Endodermal cell (in vitro differentiated cells): ENCODE results near the gene TCF7. TPM values are rescaled to one million over a fixed set of nuclear protein-coding genes. Genes with fewer than 3 reads are reported as not detected.

Experiments used
- DNase-seq: peaks from one replicate; pipeline ENCODE4 v3.0.0-alpha.2; 2017
- H3K27ac ChIP-seq: 2 replicates; pipeline ENCODE4 v1.5.1; 2013; ENCODE audit warnings: mild to moderate bottlenecking, low read depth, low read length, moderate library complexity
- H3K27me3 ChIP-seq: 2 replicates; pipeline ENCODE4 v1.6.1; 2013; ENCODE audit warnings: mild to moderate bottlenecking, low read length, moderate library complexity; ENCODE audit not compliant: insufficient read depth, control insufficient read depth, poor library complexity, severe bottlenecking
- H3K36me3 ChIP-seq: 2 replicates; pipeline ENCODE4 v1.7.0; 2013; ENCODE audit warnings: mild to moderate bottlenecking, low read length, moderate library complexity; ENCODE audit not compliant: control insufficient read depth, insufficient read depth
- H3K4me1 ChIP-seq: one replicate; pipeline ENCODE4 v1.7.0; 2013; ENCODE audit warnings: low read length; ENCODE audit not compliant: control insufficient read depth, insufficient read depth
- H3K4me3 ChIP-seq: 2 replicates; pipeline ENCODE4 v1.5.1; 2013; ENCODE audit warnings: mild to moderate bottlenecking, low read length, moderate library complexity
- H3K9ac ChIP-seq: 2 replicates; pipeline ENCODE4 v1.6.1; 2013; ENCODE audit warnings: mild to moderate bottlenecking, low read length, moderate library complexity; ENCODE audit not compliant: poor library complexity, severe bottlenecking; ENCODE audit errors: extremely low read depth
- H3K9me3 ChIP-seq: 2 replicates; pipeline ENCODE4 v1.6.1; 2013; ENCODE audit warnings: mild to moderate bottlenecking, low read length, moderate library complexity; ENCODE audit not compliant: control insufficient read depth
- H3K27ac Mint-ChIP-seq: 2 replicates; pipeline ENCODE4 v1.8.0; 2020; ENCODE audit warnings: mixed read lengths
- H3K27me3 Mint-ChIP-seq: 2 replicates; pipeline ENCODE4 v1.8.0; 2021; ENCODE audit warnings: mild to moderate bottlenecking, mixed read lengths; ENCODE audit not compliant: insufficient read depth
- H3K36me3 Mint-ChIP-seq: 2 replicates; pipeline ENCODE4 v1.8.0; 2020; ENCODE audit warnings: low read depth, mixed read lengths
- H3K4me1 Mint-ChIP-seq: 2 replicates; pipeline ENCODE4 v1.8.0; 2020; ENCODE audit warnings: mixed read lengths
- H3K4me3 Mint-ChIP-seq: 2 replicates; pipeline ENCODE4 v1.8.0; 2020; ENCODE audit warnings: mild to moderate bottlenecking, moderate library complexity, mixed read lengths
- H3K9me3 Mint-ChIP-seq: 2 replicates; pipeline ENCODE4 v1.8.0; 2020; ENCODE audit warnings: mild to moderate bottlenecking, mixed read lengths
- WGBS, 2 experiments: methylation state at CpG; one replicate each; pipeline versions ENCODE4 v1.1.5 to v1.1.7; 2013; ENCODE audit warnings: missing lambda C conversion rate in 2 of 2, mixed read lengths in 1 of 2; ENCODE audit not compliant: insufficient coverage in 1 of 2, insufficient read length in 1 of 2; 5-methylcytosine and 5-hydroxymethylcytosine counted together
- total RNA-seq, 2 donors: library from RNA; stranded (reverse); fragmentation: NEBNext Ultra II Directional in 1 of 2; extraction: Animal tissue kit (Norgen Biotek cat#: 25700) in 1 of 2; gene quantifications; 2 replicates in 1 of 2; 3 replicates in 1 of 2; pipeline ENCODE4 v1.2.1, GENCODE V29; 2021
- TF ChIP-seq, protein P1 (sequence below): fragments of 200-600 bp; sonication (generic); conservative IDR thresholded peaks from 2 replicates; pipeline ENCODE4 v1.5.0; 2021; ENCODE audit warnings: antibody characterized with exemption, mild to moderate bottlenecking

TCF7 gene
- total RNA-seq, 2 donors from 2014 or later, result 14.9 to 19.4 TPM

GRCh38 chr5:134130239-134130945 is 15.9 kb downstream of the TCF7 start:
- Mint-ChIP-seq H3K36me3 (peaks cover 10% of the 10 kb centered on the region), H3K9me3 (no peaks in the 10 kb centered on the region)

DNA sequence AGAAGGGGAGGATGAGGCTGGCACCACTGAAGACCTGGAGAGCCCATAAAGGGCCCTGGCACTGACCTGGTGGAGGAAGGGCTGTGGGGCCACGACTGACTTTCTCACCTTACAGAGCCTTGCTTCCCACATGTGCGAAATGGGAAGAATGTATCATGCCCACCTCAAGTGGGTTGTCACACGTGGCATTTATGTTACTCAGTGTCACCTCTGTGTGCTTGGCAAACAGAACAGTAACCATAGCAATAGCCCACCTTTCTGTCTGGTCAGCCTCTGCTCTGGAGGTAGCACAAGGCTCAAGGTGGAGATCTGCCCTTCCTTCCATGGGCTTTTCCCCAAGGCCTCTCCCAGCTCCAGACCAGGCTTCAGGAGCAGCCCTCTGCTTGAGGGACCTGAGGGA is 16.7 kb downstream of the TCF7 start:
- Histone ChIP-seq H3K4me1 (no peaks in the 10 kb centered on the region), H3K9ac (no peak overlapping the region), H3K4me3 (no peak overlapping the region), H3K9me3 (no peaks in the 10 kb centered on the region), H3K27ac (no peak overlapping the region), H3K36me3 (peaks cover 5% of the 10 kb centered on the region), H3K27me3 (no peaks in the 10 kb centered on the region)
- H3K9me3 Mint-ChIP-seq, result no peaks in the 10 kb centered on the region
- H3K27me3 Mint-ChIP-seq, result no peaks in the 10 kb centered on the region
- peaks cover 16% of the 10 kb centered on the region for H3K36me3 Mint-ChIP-seq
- H3K27ac Mint-ChIP-seq, result no peak overlapping the region
- peaks cover 2% of the 10 kb centered on the region for H3K4me1 Mint-ChIP-seq
- TF ChIP-seq, protein P1, sequence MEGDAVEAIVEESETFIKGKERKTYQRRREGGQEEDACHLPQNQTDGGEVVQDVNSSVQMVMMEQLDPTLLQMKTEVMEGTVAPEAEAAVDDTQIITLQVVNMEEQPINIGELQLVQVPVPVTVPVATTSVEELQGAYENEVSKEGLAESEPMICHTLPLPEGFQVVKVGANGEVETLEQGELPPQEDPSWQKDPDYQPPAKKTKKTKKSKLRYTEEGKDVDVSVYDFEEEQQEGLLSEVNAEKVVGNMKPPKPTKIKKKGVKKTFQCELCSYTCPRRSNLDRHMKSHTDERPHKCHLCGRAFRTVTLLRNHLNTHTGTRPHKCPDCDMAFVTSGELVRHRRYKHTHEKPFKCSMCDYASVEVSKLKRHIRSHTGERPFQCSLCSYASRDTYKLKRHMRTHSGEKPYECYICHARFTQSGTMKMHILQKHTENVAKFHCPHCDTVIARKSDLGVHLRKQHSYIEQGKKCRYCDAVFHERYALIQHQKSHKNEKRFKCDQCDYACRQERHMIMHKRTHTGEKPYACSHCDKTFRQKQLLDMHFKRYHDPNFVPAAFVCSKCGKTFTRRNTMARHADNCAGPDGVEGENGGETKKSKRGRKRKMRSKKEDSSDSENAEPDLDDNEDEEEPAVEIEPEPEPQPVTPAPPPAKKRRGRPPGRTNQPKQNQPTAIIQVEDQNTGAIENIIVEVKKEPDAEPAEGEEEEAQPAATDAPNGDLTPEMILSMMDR, result no peak
- DNase-seq, result no peak
- 80 to 93% methylated on average over 3 of the region's 3 CpGs for WGBS, 2 experiments
- no peak overlapping the region for H3K4me3 Mint-ChIP-seq

More at GRCh38 chr5:134130239-134130945, 15.9 kb downstream of the TCF7 start:
- Mint-ChIP-seq H3K27ac (no peak overlapping the region), H3K4me3 (no peak overlapping the region), H3K27me3 (no peaks in the 10 kb centered on the region), H3K4me1 (peaks cover 2% of the 10 kb centered on the region)
- Histone ChIP-seq H3K36me3 (peaks cover 5% of the 10 kb centered on the region), H3K4me1 (no peaks in the 10 kb centered on the region), H3K27me3 (no peaks in the 10 kb centered on the region), H3K4me3 (no peak overlapping the region), H3K27ac (no peak overlapping the region), H3K9ac (no peak overlapping the region), H3K9me3 (no peaks in the 10 kb centered on the region)
- TF ChIP-seq, protein P1, result no peak
- no peak for DNase-seq
- WGBS, 2 experiments, result 93 to 95% methylated on average over 6 to 8 of the region's 8 CpGs

- 95 to 97% methylated on average over 6 to 7 of the region's 7 CpGs for WGBS, 2 experiments
- no peak overlapping the region for H3K27ac Mint-ChIP-seq
- no peaks in the 10 kb centered on the region for H3K27me3 ChIP-seq
- no peak overlapping the region for H3K4me3 Mint-ChIP-seq
- DNase-seq, result no peak
- H3K9ac ChIP-seq, result no peak overlapping the region
- H3K36me3 Mint-ChIP-seq, result peaks cover 16% of the 10 kb centered on the region
- H3K9me3 Mint-ChIP-seq, result no peaks in the 10 kb centered on the region
- no peak overlapping the region for H3K27ac ChIP-seq
- H3K4me1 ChIP-seq, result no peaks in the 10 kb centered on the region
- peaks cover 2% of the 10 kb centered on the region for H3K4me1 Mint-ChIP-seq
- no peak overlapping the region for H3K4me3 ChIP-seq
- no peaks in the 10 kb centered on the region for H3K9me3 ChIP-seq
- TF ChIP-seq, protein P1, result no peak
- peaks cover 5% of the 10 kb centered on the region for H3K36me3 ChIP-seq
- no peaks in the 10 kb centered on the region for H3K27me3 Mint-ChIP-seq
These were observed 17.3 kb downstream of the TCF7 start for GRCh38 chr5:134131578-134132350.
